Neuron (in vitro differentiated cells): ENCODE results near the gene TIA1.
"Not testable (repeated sequence)": the region's sequence is repeated elsewhere in the genome, so short reads cannot be mapped to it uniquely, and the experiment has no call there.

Source experiments
- H2AFZ ChIP-seq: one replicate; pipeline ENCODE4 v1.6.1; 2013; ENCODE audit warnings: low read depth, mild to moderate bottlenecking, inconsistent platforms, low read length, moderate library complexity
- H3K27me3 ChIP-seq: one replicate; pipeline ENCODE4 v1.6.1; 2013; ENCODE audit warnings: low read length; ENCODE audit not compliant: insufficient read depth
- H3K36me3 ChIP-seq: one replicate; pipeline ENCODE4 v1.6.1; 2013; ENCODE audit warnings: low read length; ENCODE audit not compliant: insufficient read depth
- H3K4me1 ChIP-seq: one replicate; pipeline ENCODE4 v1.6.1; 2013; ENCODE audit warnings: low read length; ENCODE audit not compliant: insufficient read depth
- H3K4me3 ChIP-seq: 2 replicates; pipeline ENCODE4 v1.5.1; 2013; ENCODE audit warnings: mild to moderate bottlenecking, low read length, moderate library complexity
- H3K9me3 ChIP-seq: one replicate; pipeline ENCODE4 v1.6.1; 2013; ENCODE audit warnings: low read length

Gene TIA1

DNA sequence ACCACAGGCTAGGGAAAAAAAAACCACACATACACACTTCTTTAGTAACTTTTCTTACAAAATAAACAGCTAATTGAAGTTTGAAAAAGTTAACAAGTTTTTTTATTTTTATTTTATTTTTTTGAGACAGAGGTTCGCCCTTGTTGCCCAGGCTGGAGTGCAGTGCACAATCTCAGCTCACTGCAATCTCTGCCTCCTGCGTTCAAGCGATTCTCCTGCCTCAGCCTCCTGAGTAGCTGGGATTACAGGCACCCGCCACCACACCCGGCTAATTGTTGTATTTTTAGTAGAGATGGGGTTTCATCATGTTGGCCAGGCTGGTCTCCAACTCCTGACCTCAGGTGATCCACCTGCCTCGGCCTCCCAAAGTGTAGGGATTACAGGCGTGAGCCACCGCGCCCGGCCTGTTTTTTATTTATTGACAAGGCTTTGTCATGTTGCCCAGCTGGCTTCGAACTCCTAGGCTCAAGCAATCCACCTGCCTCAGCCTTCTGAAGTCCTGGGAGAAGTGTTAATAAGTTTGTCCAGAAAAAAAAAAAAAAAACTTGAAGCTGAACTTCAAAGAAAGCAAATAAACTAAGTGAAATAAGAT, 78.7 kb downstream of the TIA1 start:
- H3K4me3 ChIP-seq = not testable (repeated sequence)
- peaks cover 52% of the 10 kb centered on the region for H3K36me3 ChIP-seq

GRCh38 chr2:70161069-70161534, 87.3 kb downstream of the TIA1 start:
- Histone ChIP-seq H3K9me3 (no peaks in the 10 kb centered on the region), H2AFZ (no peak overlapping the region), H3K36me3 (peaks cover 43% of the 10 kb centered on the region), H3K4me3 (no peak overlapping the region), H3K4me1 (no peaks in the 10 kb centered on the region), H3K27me3 (no peaks in the 10 kb centered on the region)

More for the DNA sequence above, 78.7 kb downstream of the TIA1 start:
- not testable (repeated sequence) for H3K4me1 ChIP-seq, H2AFZ ChIP-seq, H3K9me3 ChIP-seq, H3K27me3 ChIP-seq

DNA sequence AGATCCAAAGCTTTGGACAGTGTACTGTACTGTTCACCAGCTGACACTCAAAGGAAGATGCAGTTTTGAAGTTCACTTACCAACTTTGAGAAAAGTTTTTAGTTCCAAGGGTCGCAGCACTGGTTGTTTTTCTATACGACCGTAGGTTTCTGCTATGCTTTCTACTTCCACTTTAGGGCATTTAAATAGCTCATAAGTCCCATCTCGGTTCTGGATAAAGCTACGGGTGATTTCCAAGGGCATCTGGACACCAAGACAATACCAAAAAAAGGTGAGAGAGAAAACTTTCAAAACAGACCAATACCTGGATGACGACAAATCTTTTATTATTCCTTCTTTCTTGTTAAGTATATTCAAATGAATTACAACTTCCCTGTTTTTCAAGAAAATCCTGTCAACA, 87.9 kb downstream of the TIA1 start:
- H2AFZ ChIP-seq = no peak overlapping the region
- H3K4me1 ChIP-seq = no peaks in the 10 kb centered on the region
- H3K4me3 ChIP-seq = no peak overlapping the region
- no peaks in the 10 kb centered on the region for H3K9me3 ChIP-seq
- H3K36me3 ChIP-seq = peaks cover 40% of the 10 kb centered on the region
- H3K27me3 ChIP-seq = no peaks in the 10 kb centered on the region
